IMR-90 (cell line): Measurements from ENCODE around the gene TCF12. TPM values are rescaled to one million over a fixed set of nuclear protein-coding genes. Genes with fewer than 3 reads are reported as not detected.

Source experiments
- ATAC-seq: fragments of 200-7000 bp; cut with Tn5 transposase; 2 replicates; pipeline ENCODE4 v1.9.1; 2020; ENCODE audit warnings: low read depth, mild to moderate bottlenecking, moderate library complexity
- BruUV-seq: library from RNA; stranded (reverse); fragments of 400-500 nt; replicated peaks from 2 replicates; lab custom pipeline; 2021; lab: Mats Ljungman, UMichigan
- CTCF ChIA-PET: fragments of 300-600 bp; formaldehyde crosslinking; extraction: SDS; loops from one replicate; lab custom pipeline; 2021; ENCODE audit warnings: antibody characterized with exemption; lab: Yijun Ruan, JAX
- POLR2A ChIA-PET: fragments of 300-600 bp; sonication (Branson Sonifier 250); formaldehyde crosslinking; loops from one replicate; lab custom pipeline; 2022; ENCODE audit warnings: antibody characterized with exemption; ENCODE audit not compliant: unreplicated experiment; lab: Charles Lee
- DNase-seq: peaks from one replicate; pipeline ENCODE4 v3.0.0; 2013
- H2AFZ ChIP-seq: replicated peaks from 2 replicates; pipeline ENCODE3; 2013; ENCODE audit warnings: low read length, mild to moderate bottlenecking; ENCODE audit not compliant: poor library complexity
- H2AK5ac ChIP-seq: 2 replicates; pipeline ENCODE4 v1.6.1; 2013; ENCODE audit warnings: low read depth, low read length, inconsistent platforms
- H2AK9ac ChIP-seq: replicated peaks from 2 replicates; pipeline ENCODE3; 2013; ENCODE audit warnings: mild to moderate bottlenecking, low read depth, low read length, moderate library complexity; ENCODE audit not compliant: poor library complexity
- H2BK120ac ChIP-seq: 2 replicates; pipeline ENCODE4 v1.6.1; 2013; ENCODE audit warnings: low read depth, low read length, inconsistent platforms
- H2BK15ac ChIP-seq: 3 replicates; pipeline ENCODE4 v1.6.1; 2013; ENCODE audit warnings: low read depth, low read length, inconsistent platforms
- H2BK20ac ChIP-seq: 2 replicates; pipeline ENCODE4 v1.6.1; 2013; ENCODE audit warnings: low read depth, mild to moderate bottlenecking, inconsistent platforms, low read length, moderate library complexity
- H2BK5ac ChIP-seq: 2 replicates; pipeline ENCODE4 v1.6.1; 2013; ENCODE audit warnings: mild to moderate bottlenecking, low read depth, low read length, inconsistent platforms; ENCODE audit not compliant: poor library complexity, severe bottlenecking
- H3K14ac ChIP-seq: replicated peaks from 2 replicates; pipeline ENCODE4 v1.6.1; 2013; ENCODE audit warnings: low read depth, low read length, inconsistent platforms
- H3K18ac ChIP-seq: 2 replicates; pipeline ENCODE4 v1.6.1; 2013; ENCODE audit warnings: low read depth, low read length, control low read depth
- H3K23ac ChIP-seq: 2 replicates; pipeline ENCODE4 v1.6.1; 2013; ENCODE audit warnings: low read depth, low read length, inconsistent platforms
- H3K27ac ChIP-seq: 2 replicates; pipeline ENCODE4 v1.5.1; 2013; ENCODE audit warnings: mild to moderate bottlenecking, control low read depth, low read length; ENCODE audit not compliant: insufficient read depth
- H3K27me3 ChIP-seq: 2 replicates; pipeline ENCODE4 v1.6.1; 2013; ENCODE audit warnings: low read length; ENCODE audit not compliant: control insufficient read depth, insufficient read depth
- H3K36me3 ChIP-seq: 2 replicates; pipeline ENCODE4 v1.6.1; 2013; ENCODE audit warnings: low read length, mixed read lengths; ENCODE audit not compliant: control insufficient read depth, insufficient read depth
- H3K4ac ChIP-seq: 2 replicates; pipeline ENCODE4 v1.6.1; 2013; ENCODE audit warnings: low read depth, low read length, inconsistent platforms
- H3K4me1 ChIP-seq: 2 replicates; pipeline ENCODE4 v1.6.1; 2013; ENCODE audit warnings: low read length, mixed read lengths; ENCODE audit not compliant: control insufficient read depth, insufficient read depth
- H3K4me2 ChIP-seq: 2 replicates; pipeline ENCODE4 v1.6.1; 2013; ENCODE audit warnings: low read depth, mild to moderate bottlenecking, control low read depth, low read length, moderate library complexity
- H3K4me3 ChIP-seq: 2 replicates; pipeline ENCODE4 v1.5.1; 2013; ENCODE audit warnings: low read depth, mild to moderate bottlenecking, control low read depth, low read length, moderate library complexity; ENCODE audit not compliant: insufficient read depth
- H3K56ac ChIP-seq: 2 replicates; pipeline ENCODE4 v1.6.1; 2013; ENCODE audit warnings: low read length, inconsistent platforms; ENCODE audit not compliant: insufficient read depth; ENCODE audit errors: extremely low read depth
- H3K79me1 ChIP-seq, 2 experiments: 2 replicates each; pipeline ENCODE4 v1.6.1; 2013; ENCODE audit warnings: low read length in 2 of 2, inconsistent platforms in 1 of 2, low read depth in 1 of 2
- H3K9ac ChIP-seq: 2 replicates; pipeline ENCODE4 v1.6.1; 2013; ENCODE audit warnings: low read depth, low read length, control low read depth
- H3K9me1 ChIP-seq: 2 replicates; pipeline ENCODE4 v1.6.1; 2013; ENCODE audit warnings: low read length, inconsistent platforms; ENCODE audit not compliant: insufficient read depth
- H3K9me3 ChIP-seq: 2 replicates; pipeline ENCODE4 v1.6.1; 2013; ENCODE audit warnings: low read length; ENCODE audit not compliant: control insufficient read depth, insufficient read depth
- H4K20me1 ChIP-seq: 2 replicates; pipeline ENCODE4 v1.6.1; 2013; ENCODE audit warnings: low read length, inconsistent platforms; ENCODE audit not compliant: insufficient read depth
- H4K5ac ChIP-seq: 2 replicates; pipeline ENCODE4 v1.6.1; 2013; ENCODE audit warnings: mild to moderate bottlenecking, low read depth, low read length, control low read depth
- H4K8ac ChIP-seq, 2 experiments: 2 replicates each; pipeline ENCODE4 v1.6.1; 2013; ENCODE audit warnings: low read depth in 2 of 2, low read length in 2 of 2, control low read depth in 1 of 2, inconsistent platforms in 1 of 2
- H4K91ac ChIP-seq: 2 replicates; pipeline ENCODE4 v1.6.1; 2013; ENCODE audit warnings: low read depth, low read length, inconsistent platforms; ENCODE audit not compliant: insufficient read depth
- NFE2L2 ChIP-seq: fragments of 150-350 bp; IDR thresholded peaks from 2 replicates; pipeline ENCODE4 v1.6.1; 2016; ENCODE audit warnings: low read depth, mild to moderate bottlenecking, low read length
- WGBS, 2 experiments: methylation state at CpG; one replicate each; pipeline versions ENCODE4 v1.1.5 to v1.1.7; 2013; ENCODE audit warnings: missing lambda C conversion rate in 2 of 2; ENCODE audit not compliant: insufficient read length in 1 of 2; ENCODE audit errors: extremely low coverage in 2 of 2; 5-methylcytosine and 5-hydroxymethylcytosine counted together
- dilution Hi-C: fragments of 300-500 bp; cut with HindIII; formaldehyde crosslinking; loops from one replicate; pipeline ENCODE4 v1.14.3; 2018; ENCODE audit warnings: low sequenced_read_pairs; ENCODE audit not compliant: unreplicated experiment
- in situ Hi-C: fragments of 300-500 bp; cut with MboI; formaldehyde crosslinking; loops from 3 replicates; pipeline ENCODE4 v1.14.3; 2019; ENCODE audit warnings: low sequenced_read_pairs, inconsistent platforms, mixed read lengths
- intact Hi-C: fragments of 100-400 bp; cut with micrococcal nuclease; formaldehyde crosslinking; loops from 2 replicates; pipeline ENCODE4 v1.10.0; 2022
- polyA plus RNA-seq, 3 experiments: library from polyadenylated mRNA; depleted of rRNA; stranded (reverse); fragments of >200 nt; gene quantifications; 2 replicates each; pipeline ENCODE4 v1.2.3, GENCODE V29; 2012; ENCODE audit warnings: low replicate concordance in 1 of 3
- total RNA-seq: library from RNA; depleted of rRNA; stranded (reverse); fragments of >200 nt; gene quantifications from 2 replicates; pipeline ENCODE4 v1.2.3, GENCODE V29; 2012

The TCF12 gene
- total and polyA plus RNA-seq, 2 of the 4 experiments (the other 2 are of a cell fraction): 79.4 to 160 TPM

DNA sequence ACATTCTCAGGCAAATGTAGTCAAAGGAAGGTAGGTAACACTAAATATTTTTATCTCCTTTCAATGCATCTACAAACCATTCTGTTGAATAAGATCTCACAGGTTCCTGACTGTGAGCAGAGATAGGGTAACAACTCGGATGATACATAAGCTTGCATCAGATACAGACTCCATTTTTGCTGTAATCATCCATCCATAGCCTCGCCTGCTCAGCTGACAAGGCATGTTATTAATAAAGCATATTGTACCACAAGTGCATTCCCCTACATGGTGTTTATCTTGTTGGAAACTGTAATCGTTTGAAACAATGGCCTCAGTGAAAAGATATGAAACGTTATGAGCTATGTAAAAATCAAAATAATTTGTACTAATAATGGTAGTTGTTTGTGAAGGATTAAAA, 35.4 kb upstream of the TCF12 start:
- BruUV-seq: no TSS peak

More for the DNA sequence above, 35.4 kb upstream of the TCF12 start:
- Histone ChIP-seq H3K27me3 (no peaks in the 10 kb centered on the region), H3K36me3 (no peaks in the 10 kb centered on the region), H2AK9ac (no peak overlapping the region), H3K9me3 (no peaks in the 10 kb centered on the region), H2BK5ac (no peak overlapping the region), H3K9ac (no peak overlapping the region), H3K4me3 (no peak overlapping the region), H2BK15ac (no peak overlapping the region), H2AK5ac (no peak overlapping the region), H3K4me1 (peaks cover 6% of the 10 kb centered on the region; the same call in 1 of the 2 replicates), H3K14ac (no peak overlapping the region), H3K4me2 (no peak overlapping the region), H2AFZ (no peak overlapping the region), H4K91ac (no peak overlapping the region), H3K79me1 (peaks cover 0 to 6% of the 10 kb centered on the region in 2 experiments; a peak in 1 of 4 replicates), H3K27ac (no peak overlapping the region), H4K8ac (no peak overlapping the region), H3K9me1 (peaks cover 7% of the 10 kb centered on the region), H3K56ac (no peak overlapping the region), H4K20me1 (no peaks in the 10 kb centered on the region), H2BK120ac (no peak overlapping the region), H3K23ac (no peak overlapping the region), H3K18ac (no peak overlapping the region), H4K5ac (no peak overlapping the region), H2BK20ac (no peak overlapping the region), H3K4ac (no peak overlapping the region)
- no CpG with 5 or more reads among the region's 4 CpGs for WGBS, 2 experiments
- POLR2A ChIA-PET: no interaction called here
- intact Hi-C loops (no loop called here), dilution Hi-C loops (no loop called here), in situ Hi-C loops (no loop called here)
- ATAC-seq: no peak
- no peak for DNase-seq
- no peak for TF ChIP-seq NFE2L2
- CTCF ChIA-PET: no interaction called here
